Esophagus squamous epithelium (tissue), 4 donors: Measurements from ENCODE around the gene PRSS36.
"Not testable (repeated sequence)": the region's sequence is repeated elsewhere in the genome, so short reads cannot be mapped to it uniquely, and the experiment has no call there.

Experiments
- CTCF ChIP-seq, 6 experiments: fragments of 450-650 bp in 4 of 6; fragments of 200-600 bp in 2 of 6; sonication (generic) in 2 of 6; IDR thresholded peaks; one replicate each; pipeline ENCODE4 v1.5.1; 2016 to 2019; ENCODE audit warnings: antibody characterized with exemption in 6 of 6, mild to moderate bottlenecking in 4 of 6, moderate library complexity in 4 of 6
- POLR2A ChIP-seq, 4 donors: fragments of 450-650 bp; IDR thresholded peaks; one replicate each; pipeline ENCODE4 v1.6.1; 2017; ENCODE audit warnings: antibody characterized with exemption in 4 of 4, mild to moderate bottlenecking in 4 of 4, moderate library complexity in 3 of 4

- not testable (repeated sequence) for TF ChIP-seq POLR2A, CTCF (IDR thresholded peaks at IDR 0.05)
Observed at GRCh38 chr16:31141071-31141469, 8.8 kb downstream of the PRSS36 start.
